ENCODE measurements around the gene CKM. TPM values are rescaled to one million over a fixed set of nuclear protein-coding genes. Genes with fewer than 3 reads are reported as not detected.
A peak's percentile ranks its signal among the peaks of the same experiment; 100 is the strongest.

CKM gene
- not detected for polyA plus RNA-seq (2012; ENCODE audit: missing spikeins)

DNA sequence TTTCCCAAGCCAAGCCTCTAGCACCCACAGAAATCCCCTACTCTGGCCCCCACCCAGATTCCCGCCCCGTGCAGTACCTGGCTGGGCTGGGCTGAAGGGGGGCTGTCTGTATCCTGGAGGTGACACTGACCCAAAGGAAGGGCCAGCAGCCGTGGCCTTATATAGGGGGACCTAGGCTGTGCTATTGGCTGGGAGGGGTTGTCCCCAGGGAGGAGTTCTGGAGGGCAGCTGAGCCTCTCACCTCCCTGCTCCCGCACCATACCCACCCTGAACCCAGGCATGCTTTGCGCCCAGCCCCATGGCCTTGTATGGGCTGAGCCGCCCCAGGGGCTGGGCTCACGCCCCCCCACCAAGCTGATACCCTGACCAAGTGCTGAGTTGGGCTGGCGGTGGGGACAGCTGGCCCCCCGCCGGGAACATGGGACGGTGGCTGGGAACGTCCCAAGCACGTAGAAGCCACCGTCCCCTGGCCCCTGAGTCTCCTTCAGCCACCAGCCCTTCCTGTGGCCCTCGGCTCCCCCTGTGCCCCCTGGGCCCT is at the start of gene CKM:
CKM (minus strand) TSS at position 132 of the 538 bp plus-strand sequence. CDS start 3,162 bp downstream, outside the sequence.
- DNase-seq (ENCODE audit: insufficient read length): no peak
- FAIRE-seq: no peak
- TF ChIP-seq POLR2AphosphoS5 (IDR thresholded peaks at IDR 0.05; ENCODE audit: low read depth, low read length) (no peak), TAF1 (IDR thresholded peaks at IDR 0.05; ENCODE audit: borderline replicate concordance, low read depth, low read length) (no peak), POLR2A (IDR thresholded peaks at IDR 0.05; ENCODE audit: low read depth, low read length) (no peak)

DNA sequence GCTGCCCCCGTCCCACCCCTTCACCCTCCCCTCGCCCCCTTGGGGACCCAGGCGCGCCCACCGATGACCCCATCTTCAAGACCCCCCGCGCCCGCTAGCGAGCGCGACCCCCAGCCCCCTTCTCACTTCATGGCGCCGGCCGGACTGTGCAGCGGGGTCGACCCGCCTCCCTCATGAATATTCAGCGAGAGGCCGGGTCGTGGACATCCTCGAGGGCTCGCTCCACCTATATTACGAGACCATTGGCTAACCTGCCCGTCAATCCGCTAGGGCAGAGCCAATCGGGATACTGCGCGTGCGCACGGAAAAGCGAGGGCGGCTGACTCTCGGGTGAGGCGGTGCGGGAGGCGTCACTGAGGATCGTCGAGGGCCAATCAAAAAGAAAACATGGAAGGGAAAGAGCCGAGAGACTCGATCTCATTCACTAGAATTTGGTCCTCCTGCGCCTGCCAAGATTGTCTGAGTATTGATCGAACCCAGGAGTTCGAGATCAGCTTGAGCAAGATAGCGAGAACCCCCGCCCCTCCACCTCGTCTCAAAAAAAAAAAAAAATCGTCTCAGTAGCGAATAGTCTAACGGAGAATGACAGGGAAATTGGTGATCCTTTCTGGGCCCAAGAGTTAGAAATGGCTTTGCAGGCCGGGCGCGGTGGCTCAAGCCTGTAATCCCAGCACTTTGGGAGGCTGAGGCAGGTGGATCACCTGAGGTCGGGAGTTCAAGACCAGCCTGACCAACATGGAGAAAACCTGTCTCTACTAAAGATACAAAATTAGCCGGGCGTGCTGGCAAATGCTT is 47.9 kb upstream of the CKM start, which contains the start of gene ERCC2:
ERCC2 (minus strand) TSS at position 164 of the 795 bp plus-strand sequence; CDS start at position 131, 33 bp downstream.
- TF ChIP-seq POLR2A (IDR thresholded peaks at IDR 0.05; ENCODE audit: low read depth, low read length) (peak; percentile 59; the same call in 1 of the 2 replicates), TAF1 (IDR thresholded peaks at IDR 0.05; ENCODE audit: borderline replicate concordance, low read depth, low read length) (0 out of 2 replicates have a peak, but pooled peaks have one; percentile 18), POLR2AphosphoS5 (IDR thresholded peaks at IDR 0.05; ENCODE audit: low read depth, low read length) (no peak)
- FAIRE-seq (peak; percentile 95), DNase-seq (ENCODE audit: insufficient read length) (peak; percentile 100)

DNA sequence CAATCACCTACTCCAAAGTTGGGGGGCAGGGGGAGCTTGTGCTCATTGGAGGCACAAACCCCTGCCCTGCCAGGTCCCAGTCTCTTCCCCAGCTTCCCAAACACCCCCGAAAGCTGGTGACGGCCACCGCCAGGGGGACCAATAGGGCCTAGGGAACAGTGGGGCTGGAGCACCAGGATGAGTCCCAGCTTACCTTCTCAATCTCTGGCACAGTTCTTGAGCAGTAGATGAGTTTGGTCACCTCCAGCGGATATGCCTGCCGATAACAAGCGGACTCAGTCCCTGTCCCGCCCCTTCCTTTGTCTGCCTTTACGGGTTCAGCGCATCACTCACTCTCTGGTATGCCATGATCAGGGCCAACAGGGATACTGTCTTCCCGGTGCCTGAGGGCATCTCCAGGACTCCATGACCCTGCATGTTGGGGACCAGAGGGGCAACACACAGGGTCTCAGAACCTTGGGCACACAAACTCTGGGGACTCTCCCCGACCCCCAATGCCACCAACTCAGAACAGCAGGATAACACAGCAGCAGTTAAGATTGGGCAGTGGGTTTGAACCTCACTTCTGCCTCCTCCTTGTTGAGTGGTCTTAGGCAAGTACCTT is 46.2 kb upstream of the CKM start:
- FAIRE-seq (no peak), DNase-seq (ENCODE audit: insufficient read length) (peak; percentile 9)
- TF ChIP-seq POLR2AphosphoS5 (IDR thresholded peaks at IDR 0.05; ENCODE audit: low read depth, low read length): no peak
- no peak for TF ChIP-seq POLR2A (IDR thresholded peaks at IDR 0.05; ENCODE audit: low read depth, low read length)
- no peak for TF ChIP-seq TAF1 (IDR thresholded peaks at IDR 0.05; ENCODE audit: borderline replicate concordance, low read depth, low read length)

DNA sequence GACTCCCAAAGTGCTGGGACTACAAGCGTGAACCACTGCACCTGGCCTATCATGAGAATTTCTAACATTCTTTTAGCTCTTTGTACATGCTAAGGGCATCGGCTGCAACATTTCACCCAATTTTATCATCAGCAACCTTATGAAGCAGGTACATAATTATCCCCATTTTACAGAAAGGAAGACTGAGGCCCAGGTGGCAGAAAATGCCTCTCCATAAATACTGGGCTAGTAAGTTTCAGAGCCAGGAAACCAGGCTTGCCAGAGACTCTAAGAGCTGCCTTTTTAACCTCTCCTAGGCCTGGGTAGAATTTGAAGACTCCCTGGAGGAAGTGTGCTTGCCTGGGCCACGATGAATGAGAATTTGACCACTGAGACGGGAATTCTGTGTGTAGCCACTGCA is 45.5 kb upstream of the CKM start:
- FAIRE-seq (no peak), DNase-seq (ENCODE audit: insufficient read length) (no peak)
- TF ChIP-seq TAF1 (IDR thresholded peaks at IDR 0.05; ENCODE audit: borderline replicate concordance, low read depth, low read length): no peak

DNA sequence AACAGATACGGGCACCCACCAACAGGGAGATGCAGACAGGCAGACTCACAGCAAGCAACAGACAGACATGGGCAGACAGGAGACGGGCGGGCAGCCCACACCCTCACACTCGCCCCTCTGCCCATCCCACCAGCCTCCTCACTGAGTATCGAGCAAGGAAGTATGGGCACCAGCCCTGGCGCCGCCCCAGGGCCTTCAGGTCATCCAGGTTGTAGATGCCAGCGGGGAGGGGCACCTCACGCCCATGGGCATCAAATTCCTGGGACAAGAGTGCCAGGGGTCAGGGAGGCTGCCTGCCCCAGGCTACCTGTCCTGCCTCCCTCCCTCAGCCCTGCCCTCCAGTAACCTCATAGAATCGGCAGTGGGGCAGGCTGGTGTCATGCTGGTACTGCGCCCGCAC is 42.0 kb upstream of the CKM start:
- no peak for FAIRE-seq
- no peak for TF ChIP-seq POLR2AphosphoS5 (IDR thresholded peaks at IDR 0.05; ENCODE audit: low read depth, low read length)
- DNase-seq (ENCODE audit: insufficient read length): no peak

DNA sequence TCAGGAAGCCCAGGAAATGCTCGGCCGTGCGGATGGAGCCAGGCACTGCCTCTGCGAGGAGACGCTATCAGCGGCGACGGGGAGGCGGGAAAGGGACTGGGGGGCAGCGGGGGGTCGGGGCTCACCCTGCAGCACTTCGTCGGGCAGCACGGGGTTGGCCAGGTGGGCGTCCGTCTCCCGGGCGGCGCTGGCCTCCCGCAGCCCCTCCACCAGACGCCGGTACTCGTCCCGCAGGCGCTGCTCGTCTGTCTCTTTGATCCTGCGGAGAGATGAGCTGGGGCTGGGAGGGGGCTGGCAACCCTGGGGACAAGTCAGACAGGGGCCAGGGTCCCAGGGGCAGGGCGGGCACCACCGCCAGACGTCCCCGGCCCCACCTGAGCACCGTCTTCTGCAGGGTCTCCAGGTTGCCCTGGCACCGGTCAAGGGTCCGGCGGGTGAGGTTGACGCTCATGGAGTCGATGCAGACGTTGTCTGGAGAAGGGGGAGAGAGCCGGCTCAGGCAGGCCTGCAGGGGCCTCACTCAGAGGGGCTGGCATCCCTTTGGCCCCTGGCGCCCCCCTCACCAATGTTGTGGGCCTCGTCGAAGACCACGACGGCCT is 41.3 kb upstream of the CKM start:
- DNase-seq (ENCODE audit: insufficient read length): peak; percentile 10
- FAIRE-seq: no peak
- TF ChIP-seq POLR2AphosphoS5 (IDR thresholded peaks at IDR 0.05; ENCODE audit: low read depth, low read length) (no peak), POLR2A (IDR thresholded peaks at IDR 0.05; ENCODE audit: low read depth, low read length) (no peak), TAF1 (IDR thresholded peaks at IDR 0.05; ENCODE audit: borderline replicate concordance, low read depth, low read length) (no peak)

DNA sequence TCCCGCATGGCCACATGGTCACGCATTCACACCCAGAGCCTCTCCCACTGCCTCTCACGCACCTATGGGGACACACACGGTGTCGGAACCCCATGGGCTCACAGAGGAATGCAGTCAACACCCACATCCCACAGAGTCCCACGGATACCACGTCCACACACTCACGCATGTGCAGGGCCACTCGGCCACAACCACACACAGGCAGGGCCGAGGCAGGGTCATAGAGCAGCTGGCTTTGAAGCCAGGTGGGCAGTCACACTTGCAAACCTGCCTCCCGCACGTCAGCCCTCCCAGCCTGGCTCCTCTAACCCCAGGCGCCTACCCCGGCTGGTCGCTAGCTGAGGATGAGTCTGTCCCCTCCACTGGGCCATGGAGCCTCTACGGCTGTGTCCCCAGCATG is 39.6 kb upstream of the CKM start:
- TF ChIP-seq POLR2A (IDR thresholded peaks at IDR 0.05; ENCODE audit: low read depth, low read length) (no peak), TAF1 (IDR thresholded peaks at IDR 0.05; ENCODE audit: borderline replicate concordance, low read depth, low read length) (no peak), POLR2AphosphoS5 (IDR thresholded peaks at IDR 0.05; ENCODE audit: low read depth, low read length) (no peak)
- DNase-seq (ENCODE audit: insufficient read length) (peak; percentile 19), FAIRE-seq (no peak)

DNA sequence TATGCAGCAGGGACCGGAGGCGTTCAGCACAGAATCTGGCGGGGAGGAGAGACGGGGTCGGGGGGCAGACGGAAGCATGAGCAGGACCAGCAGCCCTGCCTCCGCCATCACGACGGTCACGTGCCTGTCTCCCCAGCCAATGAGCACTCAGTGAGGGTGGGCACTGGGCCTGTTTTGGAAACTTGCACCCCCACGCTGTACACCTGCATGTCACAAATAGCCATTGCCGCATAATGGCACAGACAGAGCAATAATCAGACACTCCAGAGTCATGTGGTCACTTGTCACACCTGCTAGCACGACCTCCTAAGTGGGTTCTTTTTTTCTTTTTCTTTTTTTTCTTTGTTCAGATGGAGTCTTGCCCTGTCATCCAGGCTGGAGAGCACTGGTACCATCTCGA is 38.9 kb upstream of the CKM start:
- DNase-seq (ENCODE audit: insufficient read length) (no peak), FAIRE-seq (no peak)
- no peak for TF ChIP-seq POLR2A (IDR thresholded peaks at IDR 0.05; ENCODE audit: low read depth, low read length)

DNA sequence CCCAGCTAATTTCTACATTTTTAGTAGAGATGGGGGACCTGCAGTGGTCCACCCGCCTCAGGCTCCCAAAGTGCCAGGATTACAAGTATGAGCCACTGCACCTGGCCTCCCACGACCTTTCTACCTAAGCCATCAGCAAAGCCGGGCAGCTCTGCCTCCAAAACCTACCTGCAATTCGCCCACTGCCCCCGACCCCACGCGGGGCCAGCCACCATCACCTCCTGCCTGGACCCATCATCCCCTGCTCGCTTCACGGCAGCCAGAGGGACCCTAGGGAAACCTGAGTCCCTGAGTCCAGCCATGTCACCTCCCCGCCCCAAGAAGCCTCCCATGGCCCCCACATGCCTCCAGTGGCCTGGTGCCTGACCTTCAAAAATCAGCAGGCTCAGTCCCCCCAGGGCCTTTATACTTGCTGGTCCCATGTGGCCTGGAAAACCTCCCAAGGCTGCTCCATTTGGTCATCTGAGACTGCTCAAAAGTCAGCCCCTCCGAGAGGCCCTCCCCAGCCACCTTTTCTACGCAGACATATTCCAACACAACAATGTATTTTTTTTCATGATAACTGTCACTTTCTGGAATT is 35.6 kb upstream of the CKM start:
- TF ChIP-seq POLR2AphosphoS5 (IDR thresholded peaks at IDR 0.05; ENCODE audit: low read depth, low read length): no peak
- TF ChIP-seq POLR2A (IDR thresholded peaks at IDR 0.05; ENCODE audit: low read depth, low read length): no peak
- TF ChIP-seq TAF1 (IDR thresholded peaks at IDR 0.05; ENCODE audit: borderline replicate concordance, low read depth, low read length): no peak
- DNase-seq (ENCODE audit: insufficient read length): no peak
- FAIRE-seq: no peak

DNA sequence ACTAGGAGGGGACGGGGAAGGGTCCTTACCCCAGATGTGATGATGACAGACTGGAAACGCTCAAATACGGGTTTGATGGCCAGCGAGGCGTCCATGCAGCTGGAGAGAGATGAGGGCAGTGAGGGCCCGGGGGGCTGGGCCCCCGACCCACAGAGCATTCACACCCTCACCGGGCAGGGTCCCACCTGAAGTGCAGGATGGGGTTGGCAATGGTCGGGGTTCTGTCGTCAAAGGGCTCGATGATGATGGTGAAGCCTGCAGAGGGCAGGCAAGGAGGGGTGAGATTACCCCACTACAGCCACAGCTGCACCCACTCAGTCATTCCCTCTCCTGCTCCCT is 34.7 kb upstream of the CKM start:
- no peak for FAIRE-seq
- TF ChIP-seq POLR2AphosphoS5 (IDR thresholded peaks at IDR 0.05; ENCODE audit: low read depth, low read length) (no peak), POLR2A (IDR thresholded peaks at IDR 0.05; ENCODE audit: low read depth, low read length) (no peak), TAF1 (IDR thresholded peaks at IDR 0.05; ENCODE audit: borderline replicate concordance, low read depth, low read length) (no peak)
- no peak for DNase-seq (ENCODE audit: insufficient read length)

DNA sequence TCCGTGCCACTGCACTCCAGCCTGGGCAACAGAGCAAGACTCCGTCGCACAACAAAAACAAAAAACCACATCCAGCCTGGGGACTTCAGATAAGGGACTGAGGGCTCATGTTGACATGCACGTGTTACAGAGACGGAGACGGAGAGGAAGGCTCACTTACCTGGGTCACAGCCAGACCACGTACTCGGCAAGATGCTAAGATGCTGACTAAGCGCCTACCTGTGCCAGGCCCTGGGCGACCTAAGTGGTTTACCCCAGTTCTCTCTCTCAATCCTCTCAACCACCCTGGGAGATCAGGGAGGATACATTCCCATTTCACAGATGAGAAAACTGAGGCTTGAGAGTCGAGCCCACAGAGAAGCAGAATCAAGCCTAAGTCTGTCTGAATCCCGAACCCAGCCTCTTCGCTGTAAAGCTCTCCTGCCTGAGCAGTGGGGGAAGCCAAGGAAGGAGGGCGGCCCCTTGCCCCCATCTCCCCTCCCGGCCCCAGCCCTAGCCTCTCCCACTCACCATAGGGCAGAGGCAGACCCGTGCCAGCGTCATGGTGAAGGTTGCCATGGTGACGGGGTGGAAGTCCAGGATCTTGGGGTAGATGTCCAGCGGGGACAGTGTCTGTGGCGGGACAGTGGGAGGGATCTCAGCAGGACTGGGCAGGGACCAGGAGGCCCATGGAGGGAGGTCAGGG is 34.2 kb upstream of the CKM start:
- no peak for FAIRE-seq
- TF ChIP-seq POLR2A (IDR thresholded peaks at IDR 0.05; ENCODE audit: low read depth, low read length) (no peak), TAF1 (IDR thresholded peaks at IDR 0.05; ENCODE audit: borderline replicate concordance, low read depth, low read length) (no peak), POLR2AphosphoS5 (IDR thresholded peaks at IDR 0.05; ENCODE audit: low read depth, low read length) (no peak)
- DNase-seq (ENCODE audit: insufficient read length): no peak

Measured in GM12892 (cell line).